Thoracic aorta (tissue), 2 donors: ENCODE measurements around the gene MCC. TPM values are rescaled to one million over a fixed set of nuclear protein-coding genes. Genes with fewer than 3 reads are reported as not detected.

Experiments
- ATAC-seq: fragments of 150-250 bp; one replicate; pipeline ENCODE4 v1.8.0; 2017; ENCODE audit warnings: low read depth; ENCODE audit not compliant: insufficient number of reproducible peaks, low FRiP score
- DNase-seq: peaks from one replicate; pipeline ENCODE4 v3.0.0-alpha.2; 2020; ENCODE audit warnings: low spot score
- H3K27ac ChIP-seq, 2 donors: fragments of 200-600 bp; sonication (generic); 1 replicate in 1 of 2; 2 replicates in 1 of 2; pipeline ENCODE4 v1.5.1; 2016; ENCODE audit warnings: mild to moderate bottlenecking in 2 of 2, moderate library complexity in 2 of 2
- H3K27me3 ChIP-seq: fragments of 200-600 bp; sonication (generic); replicated peaks from 2 replicates; pipeline ENCODE4 v1.6.0; 2016; ENCODE audit warnings: mild to moderate bottlenecking; ENCODE audit not compliant: insufficient read depth
- H3K36me3 ChIP-seq: fragments of 200-600 bp; sonication (generic); one replicate; pipeline ENCODE4 v1.5.1; 2016
- H3K4me1 ChIP-seq, 2 donors: fragments of 200-600 bp; sonication (generic); 1 replicate in 1 of 2; 2 replicates in 1 of 2; pipeline versions ENCODE4 v1.5.1 to v1.6.0; 2016; ENCODE audit warnings: low read depth in 2 of 2, mild to moderate bottlenecking in 1 of 2; ENCODE audit not compliant: control insufficient read depth in 1 of 2
- H3K4me3 ChIP-seq: fragments of 200-600 bp; sonication (generic); 2 replicates; pipeline ENCODE4 v1.5.1; 2016; ENCODE audit warnings: mild to moderate bottlenecking
- H3K9me3 ChIP-seq: fragments of 200-600 bp; sonication (generic); 2 replicates; pipeline ENCODE4 v1.5.1; 2016
- CTCF ChIP-seq: fragments of 200-600 bp; sonication (generic); IDR thresholded peaks from one replicate; pipeline ENCODE4 v1.5.1; 2019; ENCODE audit warnings: antibody characterized with exemption
- total RNA-seq, 2 donors: library from RNA; depleted of rRNA; stranded (reverse); fragments of >200 nt; gene quantifications; one replicate each; pipeline versions ENCODE4 v1.1.0 to v1.2.3, GENCODE V29; 2016

The MCC gene
- total RNA-seq, 2 donors from 2014 or later: 14.6 to 27.2 TPM

GRCh38 chr5:113031557-113031956, 456.7 kb downstream of the MCC start:
- H3K4me3 ChIP-seq: no peak overlapping the region
- H3K27ac ChIP-seq: no peak overlapping the region
- ATAC-seq: no peak
- H3K9me3 ChIP-seq: no peaks in the 10 kb centered on the region
- no peak for TF ChIP-seq CTCF
- H3K36me3 ChIP-seq: peaks cover 13% of the 10 kb centered on the region
- peaks cover 3 to 4% of the 10 kb centered on the region in 2 donors for H3K4me1 ChIP-seq
- H3K27me3 ChIP-seq: no peaks in the 10 kb centered on the region
- no peak for DNase-seq

GRCh38 chr5:113031104-113031503, 457.1 kb downstream of the MCC start:
- TF ChIP-seq CTCF: no peak
- Histone ChIP-seq H3K9me3 (no peaks in the 10 kb centered on the region), H3K4me3 (no peak overlapping the region), H3K36me3 (peaks cover 14% of the 10 kb centered on the region), H3K27me3 (no peaks in the 10 kb centered on the region), H3K4me1 (peaks cover 3 to 4% of the 10 kb centered on the region in 2 donors), H3K27ac (no peak overlapping the region)
- DNase-seq (no peak), ATAC-seq (no peak)

- DNase-seq (no peak), ATAC-seq (no peak)
- Histone ChIP-seq H3K27me3 (no peaks in the 10 kb centered on the region), H3K4me1 (peaks cover 3 to 4% of the 10 kb centered on the region in 2 donors), H3K36me3 (peaks cover 14% of the 10 kb centered on the region), H3K9me3 (no peaks in the 10 kb centered on the region), H3K27ac (no peak overlapping the region), H3K4me3 (no peak overlapping the region)
- TF ChIP-seq CTCF: no peak
Observed at GRCh38 chr5:113029614-113030013, 458.6 kb downstream of the MCC start.

- DNase-seq (no peak), ATAC-seq (no peak)
- Histone ChIP-seq H3K4me3 (no peak overlapping the region), H3K27ac (no peak overlapping the region), H3K27me3 (no peaks in the 10 kb centered on the region), H3K36me3 (peaks cover 14% of the 10 kb centered on the region), H3K4me1 (no peaks in the 10 kb centered on the region), H3K9me3 (no peaks in the 10 kb centered on the region)
- TF ChIP-seq CTCF: no peak
Observed at GRCh38 chr5:113027431-113027830, 460.8 kb downstream of the MCC start.

- no peaks in the 10 kb centered on the region for H3K4me1 ChIP-seq
- TF ChIP-seq CTCF: no peak
- DNase-seq (no peak), ATAC-seq (no peak)
- H3K9me3 ChIP-seq: no peaks in the 10 kb centered on the region
- no peaks in the 10 kb centered on the region for H3K27me3 ChIP-seq
- peaks cover 14% of the 10 kb centered on the region for H3K36me3 ChIP-seq
- no peak overlapping the region for H3K27ac ChIP-seq
- H3K4me3 ChIP-seq: no peak overlapping the region
Observed at GRCh38 chr5:113027015-113027414, 461.2 kb downstream of the MCC start.
